Caco-2 (cell line): ENCODE results near the gene FAM13A. TPM values are rescaled to one million over a fixed set of nuclear protein-coding genes. Genes with fewer than 3 reads are reported as not detected.

ENCODE experiments used
- BruUV-seq: library from RNA; stranded (reverse); fragments of 400-500 nt; replicated peaks from 2 replicates; lab custom pipeline; 2021; lab: Mats Ljungman, UMichigan
- CTCF ChIA-PET: fragments of 300-600 bp; sonication (Branson Sonifier 250); formaldehyde crosslinking; loops from one replicate; lab custom pipeline; 2022; ENCODE audit warnings: antibody characterized with exemption; lab: Charles Lee
- POLR2A ChIA-PET: fragments of 300-600 bp; sonication (Branson Sonifier 250); formaldehyde crosslinking; loops from one replicate; lab custom pipeline; 2022; ENCODE audit warnings: antibody characterized with exemption; lab: Charles Lee
- DNase-seq, 2 experiments: peaks; one replicate each; pipeline versions ENCODE4 v3.0.0 to v3.0.0-alpha.2; 2020 to 2022
- H3K27me3 ChIP-seq: replicated peaks from 2 replicates; pipeline ENCODE4 v1.6.0; 2011; ENCODE audit warnings: low read length; ENCODE audit not compliant: control insufficient read depth, insufficient read depth
- H3K36me3 ChIP-seq: 2 replicates; pipeline ENCODE4 v1.5.1; 2011; ENCODE audit warnings: low read length; ENCODE audit not compliant: control insufficient read depth, insufficient read depth
- H3K4me1 ChIP-seq: fragments of 250-450 bp; sonication (Bioruptor Pico); 2 replicates; pipeline ENCODE4 v1.5.1; 2020; ENCODE audit warnings: mild to moderate bottlenecking
- H3K4me3 ChIP-seq: 2 replicates; pipeline ENCODE4 v1.5.1; 2011; ENCODE audit warnings: low read depth, mild to moderate bottlenecking, control low read depth, low read length
- H3K9me3 ChIP-seq: fragments of 250-450 bp; sonication (Bioruptor Pico); 2 replicates; pipeline ENCODE4 v1.5.1; 2020; ENCODE audit warnings: mild to moderate bottlenecking, moderate library complexity
- H3K27ac Mint-ChIP-seq: one replicate; pipeline ENCODE4 v1.8.0; 2022; ENCODE audit warnings: mixed read lengths; ENCODE audit not compliant: unreplicated experiment
- H3K27me3 Mint-ChIP-seq: one replicate; pipeline ENCODE4 v1.8.0; 2022; ENCODE audit warnings: mixed read lengths; ENCODE audit not compliant: insufficient read depth, unreplicated experiment
- H3K36me3 Mint-ChIP-seq: one replicate; pipeline ENCODE4 v1.8.0; 2022; ENCODE audit warnings: mild to moderate bottlenecking, mixed read lengths; ENCODE audit not compliant: insufficient read depth, unreplicated experiment
- H3K4me1 Mint-ChIP-seq: one replicate; pipeline ENCODE4 v1.8.0; 2022; ENCODE audit warnings: low read depth, mixed read lengths; ENCODE audit not compliant: unreplicated experiment
- H3K4me3 Mint-ChIP-seq: one replicate; pipeline ENCODE4 v1.8.0; 2022; ENCODE audit warnings: mild to moderate bottlenecking, moderate library complexity, mixed read lengths; ENCODE audit not compliant: unreplicated experiment
- H3K9me3 Mint-ChIP-seq: one replicate; pipeline ENCODE4 v1.8.0; 2022; ENCODE audit warnings: mixed read lengths; ENCODE audit not compliant: unreplicated experiment
- CTCF ChIP-seq, 2 experiments: fragments of 200-600 bp in 1 of 2; IDR thresholded peaks; 1 replicate in 1 of 2; 2 replicates in 1 of 2; pipeline versions ENCODE4 v1.5.1 to v1.8.0; 2011 to 2022; ENCODE audit warnings: antibody characterized with exemption in 1 of 2, control low read depth in 1 of 2, inconsistent platforms in 1 of 2, low read depth in 1 of 2, low read length in 1 of 2, mild to moderate bottlenecking in 1 of 2, moderate library complexity in 1 of 2; ENCODE audit not compliant: insufficient read depth in 1 of 2, severe bottlenecking in 1 of 2, unreplicated experiment in 1 of 2
- intact Hi-C: fragments of 100-400 bp; cut with micrococcal nuclease; formaldehyde crosslinking; loops from one replicate; pipeline ENCODE4 v1.10.0; 2022; ENCODE audit not compliant: unreplicated experiment
- total RNA-seq: library from RNA; stranded (reverse); gene quantifications from 2 replicates; pipeline ENCODE4 v1.2.3, GENCODE V29; 2022

FAM13A gene
- total RNA-seq, 1 experiment from 2014 or later: 11.0 TPM

DNA sequence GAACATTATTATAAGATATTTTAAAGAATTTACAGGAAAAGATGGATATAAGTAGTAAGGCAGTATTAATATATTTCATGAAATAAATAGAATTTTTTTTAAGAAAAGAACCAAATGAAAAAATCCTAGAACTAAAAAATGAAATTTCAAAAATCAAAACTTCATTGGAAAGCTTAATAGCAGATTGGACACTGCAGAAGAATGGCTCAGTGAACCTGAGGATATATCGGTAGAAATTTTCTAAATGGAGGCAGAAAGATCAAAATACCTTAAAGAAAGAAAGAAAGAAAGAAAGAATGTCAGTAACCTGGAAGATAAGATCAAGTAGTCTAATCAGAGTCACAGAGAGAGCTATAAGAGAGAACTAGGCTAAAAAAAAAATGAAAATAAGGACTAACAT is 21.3 kb upstream of the FAM13A start:
- Histone ChIP-seq H3K4me1 (no peaks in the 10 kb centered on the region), H3K4me3 (no peak overlapping the region), H3K9me3 (no peaks in the 10 kb centered on the region), H3K27me3 (no peaks in the 10 kb centered on the region), H3K36me3 (no peaks in the 10 kb centered on the region)
- H3K9me3 Mint-ChIP-seq: no peaks in the 10 kb centered on the region
- peaks cover 5% of the 10 kb centered on the region for H3K36me3 Mint-ChIP-seq
- ChIA-PET POLR2A (no interaction called here), CTCF (no interaction called here)
- intact Hi-C loops: no loop called here
- H3K4me3 Mint-ChIP-seq: no peak overlapping the region
- DNase-seq: no peak
- no peak overlapping the region for H3K27ac Mint-ChIP-seq
- TF ChIP-seq CTCF (IDR thresholded peaks at IDR 0.05; ENCODE audit: insufficient read depth in 1 of 2, low read depth in 1 of 2, low read length in 1 of 2, severe bottlenecking in 1 of 2, unreplicated experiment in 1 of 2): no peak
- no TSS peak for BruUV-seq
- H3K4me1 Mint-ChIP-seq: no peaks in the 10 kb centered on the region
- H3K27me3 Mint-ChIP-seq: no peaks in the 10 kb centered on the region

DNA sequence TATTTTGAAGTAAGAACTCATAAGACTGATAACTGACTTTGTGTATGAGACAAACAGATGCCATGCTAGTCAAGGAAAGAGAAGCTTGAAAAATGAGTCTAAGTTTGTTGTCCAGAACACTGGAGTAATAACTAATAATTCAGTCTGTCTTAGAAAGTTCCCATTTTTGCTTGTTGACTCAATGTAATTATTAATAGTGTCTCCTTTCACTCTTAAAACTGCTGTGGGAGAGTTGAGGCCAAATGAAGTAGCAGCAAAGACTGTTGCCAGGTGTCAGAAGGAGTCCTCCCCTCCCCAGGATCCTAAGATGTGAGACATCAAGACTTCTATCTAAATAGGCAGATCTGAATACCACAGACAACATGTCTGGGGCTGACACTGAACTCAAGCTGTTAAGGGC is 20.8 kb upstream of the FAM13A start:
- H3K9me3 Mint-ChIP-seq: no peaks in the 10 kb centered on the region
- Histone ChIP-seq H3K4me3 (no peak overlapping the region), H3K36me3 (no peaks in the 10 kb centered on the region), H3K27me3 (no peaks in the 10 kb centered on the region), H3K9me3 (no peaks in the 10 kb centered on the region), H3K4me1 (no peaks in the 10 kb centered on the region)
- no peaks in the 10 kb centered on the region for H3K27me3 Mint-ChIP-seq
- H3K4me1 Mint-ChIP-seq: no peaks in the 10 kb centered on the region
- peaks cover 5% of the 10 kb centered on the region for H3K36me3 Mint-ChIP-seq
- ChIA-PET CTCF (no interaction called here), POLR2A (no interaction called here)
- intact Hi-C loops: no loop called here
- no peak overlapping the region for H3K4me3 Mint-ChIP-seq
- H3K27ac Mint-ChIP-seq: no peak overlapping the region
- BruUV-seq: no TSS peak
- TF ChIP-seq CTCF (IDR thresholded peaks at IDR 0.05; ENCODE audit: insufficient read depth in 1 of 2, low read depth in 1 of 2, low read length in 1 of 2, severe bottlenecking in 1 of 2, unreplicated experiment in 1 of 2): no peak
- no peak for DNase-seq

- TF ChIP-seq CTCF (IDR thresholded peaks at IDR 0.05; ENCODE audit: insufficient read depth in 1 of 2, low read depth in 1 of 2, low read length in 1 of 2, severe bottlenecking in 1 of 2, unreplicated experiment in 1 of 2): no peak
- Histone ChIP-seq H3K9me3 (no peaks in the 10 kb centered on the region), H3K27me3 (no peaks in the 10 kb centered on the region), H3K36me3 (no peaks in the 10 kb centered on the region), H3K4me1 (no peaks in the 10 kb centered on the region), H3K4me3 (no peak overlapping the region)
- no peak overlapping the region for H3K27ac Mint-ChIP-seq
- DNase-seq: no peak
- ChIA-PET POLR2A (no interaction called here), CTCF (no interaction called here)
- no peak overlapping the region for H3K4me3 Mint-ChIP-seq
- intact Hi-C loops: no loop called here
- no peaks in the 10 kb centered on the region for H3K9me3 Mint-ChIP-seq
- no peaks in the 10 kb centered on the region for H3K27me3 Mint-ChIP-seq
- H3K36me3 Mint-ChIP-seq: no peaks in the 10 kb centered on the region
- BruUV-seq: no TSS peak
- H3K4me1 Mint-ChIP-seq: no peaks in the 10 kb centered on the region
These were observed 15.9 kb upstream of the FAM13A start for GRCh38 chr4:89072921-89073320.
